GM18505 (cell line): ENCODE data around the gene RNU4-1.
A peak's percentile ranks its signal among the peaks of the same experiment; 100 is the strongest.
"Not testable (repeated sequence)": the region's sequence is repeated elsewhere in the genome, so short reads cannot be mapped to it uniquely, and the experiment has no call there.

Experiments used
- ATAC-seq: cut with Tn5 transposase; IDR thresholded peaks from one replicate; pipeline ENCODE4 v1.9.1; 2021; ENCODE audit not compliant: unreplicated experiment
- POLR2A ChIP-seq: IDR thresholded peaks from 4 replicates; pipeline ENCODE4 v1.6.1; 2011; ENCODE audit warnings: borderline replicate concordance; ENCODE audit not compliant: insufficient read depth, insufficient read length; ENCODE audit errors: extremely low read depth

Gene RNU4-1

GRCh38 chr12:120258323-120258896, 34.6 kb downstream of the RNU4-1 start:
- ATAC-seq = no peak
- no peak for TF ChIP-seq POLR2A

- no peak for ATAC-seq
- TF ChIP-seq POLR2A = no peak
Observed at GRCh38 chr12:120257041-120257821, 35.8 kb downstream of the RNU4-1 start.

- no peak for ATAC-seq
- no peak for TF ChIP-seq POLR2A
Observed at GRCh38 chr12:120254809-120255208, 38.2 kb downstream of the RNU4-1 start.

GRCh38 chr12:120253313-120253712, 39.7 kb downstream of the RNU4-1 start:
- ATAC-seq = peak; percentile 64

GRCh38 chr12:120252071-120252906, 40.7 kb downstream of the RNU4-1 start:
- ATAC-seq = no peak
- no peak for TF ChIP-seq POLR2A

- not testable (repeated sequence) for ATAC-seq
Observed at GRCh38 chr12:120251364-120252070, 41.5 kb downstream of the RNU4-1 start.

GRCh38 chr12:120249875-120250795, 42.9 kb downstream of the RNU4-1 start:
- TF ChIP-seq POLR2A = no peak
- ATAC-seq = no peak

GRCh38 chr12:120249266-120249874, 43.7 kb downstream of the RNU4-1 start:
- no peak for TF ChIP-seq POLR2A
- no peak for ATAC-seq

- ATAC-seq = no peak
- no peak for TF ChIP-seq POLR2A
Observed at GRCh38 chr12:120247621-120248030, 45.4 kb downstream of the RNU4-1 start.

GRCh38 chr12:120247183-120247582, 45.9 kb downstream of the RNU4-1 start:
- no peak for ATAC-seq

GRCh38 chr12:120246705-120247104, 46.3 kb downstream of the RNU4-1 start:
- not testable (repeated sequence) for ATAC-seq

More at GRCh38 chr12:120247183-120247582, 45.9 kb downstream of the RNU4-1 start:
- no peak for TF ChIP-seq POLR2A
